ENCODE results near the gene IZUMO1R.

DNA sequence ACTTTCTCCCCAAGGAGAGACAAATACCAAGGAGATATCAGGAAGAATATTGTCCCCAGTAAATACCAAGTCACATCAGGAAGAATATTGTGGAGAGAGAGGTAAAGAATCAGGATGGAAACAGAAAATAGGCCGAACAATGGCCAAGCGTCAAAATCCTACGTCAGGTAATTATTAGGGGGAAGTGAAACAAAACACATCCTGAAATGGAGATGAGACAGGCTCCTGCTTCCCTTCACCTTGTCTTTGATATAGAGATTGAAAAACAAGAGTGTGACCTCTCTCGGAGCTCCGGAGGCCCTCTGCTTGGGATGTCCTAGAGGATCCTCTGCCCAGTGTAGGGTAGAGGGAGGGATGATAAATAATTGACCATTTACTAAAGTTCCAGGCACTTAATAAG is 27.4 kb upstream of the IZUMO1R start:
- TF ChIP-seq, protein P1, sequence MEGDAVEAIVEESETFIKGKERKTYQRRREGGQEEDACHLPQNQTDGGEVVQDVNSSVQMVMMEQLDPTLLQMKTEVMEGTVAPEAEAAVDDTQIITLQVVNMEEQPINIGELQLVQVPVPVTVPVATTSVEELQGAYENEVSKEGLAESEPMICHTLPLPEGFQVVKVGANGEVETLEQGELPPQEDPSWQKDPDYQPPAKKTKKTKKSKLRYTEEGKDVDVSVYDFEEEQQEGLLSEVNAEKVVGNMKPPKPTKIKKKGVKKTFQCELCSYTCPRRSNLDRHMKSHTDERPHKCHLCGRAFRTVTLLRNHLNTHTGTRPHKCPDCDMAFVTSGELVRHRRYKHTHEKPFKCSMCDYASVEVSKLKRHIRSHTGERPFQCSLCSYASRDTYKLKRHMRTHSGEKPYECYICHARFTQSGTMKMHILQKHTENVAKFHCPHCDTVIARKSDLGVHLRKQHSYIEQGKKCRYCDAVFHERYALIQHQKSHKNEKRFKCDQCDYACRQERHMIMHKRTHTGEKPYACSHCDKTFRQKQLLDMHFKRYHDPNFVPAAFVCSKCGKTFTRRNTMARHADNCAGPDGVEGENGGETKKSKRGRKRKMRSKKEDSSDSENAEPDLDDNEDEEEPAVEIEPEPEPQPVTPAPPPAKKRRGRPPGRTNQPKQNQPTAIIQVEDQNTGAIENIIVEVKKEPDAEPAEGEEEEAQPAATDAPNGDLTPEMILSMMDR (IDR thresholded peaks at IDR 0.05) = no peak
- TF ChIP-seq POLR2A (IDR thresholded peaks at IDR 0.05) = no peak
